Activated gamma-delta T cell treated with anti-CD3 and anti-CD28 coated beads, Interleukin-2, amount 50 U/mL, for 16 hours (primary cell): ENCODE results near the gene COX7B2.

Experiments
- DNase-seq: peaks from one replicate; pipeline ENCODE4 v3.0.0-alpha.2; 2020; ENCODE audit warnings: low read depth

Gene COX7B2

DNA sequence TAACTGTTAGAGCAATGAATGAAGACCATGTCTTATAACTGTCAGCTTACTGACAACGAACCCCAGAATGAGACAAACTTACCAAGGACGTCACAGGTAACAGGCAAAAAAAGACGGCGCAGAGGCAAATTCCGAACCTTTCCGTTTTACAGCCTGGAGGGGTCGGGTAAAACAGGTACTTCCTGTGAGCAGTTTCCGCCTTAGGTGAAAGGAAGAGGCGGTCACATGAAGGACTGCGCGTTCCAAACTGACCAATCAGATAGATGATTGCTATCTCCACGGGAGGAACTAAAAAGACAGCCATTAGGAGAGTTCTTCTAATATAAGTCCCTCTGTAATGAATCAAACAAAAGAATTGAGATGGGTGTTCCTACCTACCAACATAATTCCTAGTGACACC, at the start of gene COX7B2:
Gene COX7B2 (minus strand): TSS at position 168 of the 400 bp plus-strand sequence. CDS start 174,053 bp downstream, outside the sequence.
- no peak for DNase-seq

GRCh38 chr4:46956451-46956850, 47.4 kb upstream of the COX7B2 start:
- no peak for DNase-seq

DNA sequence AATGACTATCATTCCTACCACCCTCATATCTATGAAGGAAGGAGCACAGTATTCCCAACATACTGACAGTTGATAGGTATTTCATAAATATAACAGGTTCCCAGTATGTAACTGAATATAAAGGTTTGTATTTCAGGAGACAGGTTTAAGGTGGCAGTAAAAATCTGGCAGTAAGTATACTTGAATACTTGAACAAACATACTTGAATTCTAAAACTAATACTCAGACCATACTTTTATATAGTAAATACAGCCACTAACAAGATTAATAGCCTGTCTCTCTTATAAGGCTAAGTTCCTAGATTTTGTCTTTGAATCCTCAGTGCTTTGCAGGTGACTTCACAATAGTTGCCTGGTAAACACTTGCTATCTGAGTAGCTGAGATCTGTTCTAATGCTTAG, 46.6 kb upstream of the COX7B2 start:
- no peak for DNase-seq

- DNase-seq = no peak
Observed at GRCh38 chr4:46954643-46955042, 45.6 kb upstream of the COX7B2 start.

DNA sequence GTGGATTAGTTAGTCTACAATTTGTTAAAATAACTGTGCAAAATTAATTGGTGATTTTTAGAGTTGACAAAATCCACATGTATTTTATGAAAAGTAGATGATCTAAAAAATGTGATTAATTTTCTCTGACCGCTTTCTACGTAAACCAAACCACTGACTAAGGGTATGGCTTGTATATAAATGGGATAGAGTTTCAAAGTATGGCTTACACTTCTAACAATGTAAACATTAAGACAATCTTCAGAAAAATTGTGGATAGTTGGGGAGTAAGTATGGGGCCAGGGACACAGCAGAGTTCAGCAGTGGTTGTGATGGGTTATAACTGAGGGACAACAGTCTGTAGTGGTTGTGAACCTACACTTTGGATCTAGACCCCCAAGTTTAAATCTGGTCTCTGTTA, 44.5 kb upstream of the COX7B2 start:
- no peak for DNase-seq

GRCh38 chr4:46952451-46952850, 43.4 kb upstream of the COX7B2 start:
- DNase-seq = no peak

DNA sequence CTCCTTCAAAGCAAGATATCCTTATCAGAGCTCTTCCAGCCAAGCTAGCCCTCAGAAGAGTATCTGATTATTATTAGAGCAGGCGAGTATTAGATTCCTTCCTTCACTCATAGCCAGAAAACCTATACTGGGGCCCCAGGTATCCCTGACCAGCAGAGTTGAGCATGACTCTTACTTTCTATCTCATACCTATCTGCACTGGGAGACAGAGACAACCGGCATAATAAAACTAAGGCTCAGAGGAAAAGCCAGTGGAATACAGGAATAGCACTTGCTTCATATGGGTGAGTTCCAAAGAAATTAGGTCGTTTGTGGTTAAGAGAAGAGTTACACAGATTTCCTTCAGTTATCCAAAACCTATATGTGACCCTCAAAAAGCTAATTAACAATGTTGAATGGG, 41.8 kb upstream of the COX7B2 start:
- DNase-seq = no peak

GRCh38 chr4:46949822-46950221, 40.8 kb upstream of the COX7B2 start:
- DNase-seq = no peak

DNA sequence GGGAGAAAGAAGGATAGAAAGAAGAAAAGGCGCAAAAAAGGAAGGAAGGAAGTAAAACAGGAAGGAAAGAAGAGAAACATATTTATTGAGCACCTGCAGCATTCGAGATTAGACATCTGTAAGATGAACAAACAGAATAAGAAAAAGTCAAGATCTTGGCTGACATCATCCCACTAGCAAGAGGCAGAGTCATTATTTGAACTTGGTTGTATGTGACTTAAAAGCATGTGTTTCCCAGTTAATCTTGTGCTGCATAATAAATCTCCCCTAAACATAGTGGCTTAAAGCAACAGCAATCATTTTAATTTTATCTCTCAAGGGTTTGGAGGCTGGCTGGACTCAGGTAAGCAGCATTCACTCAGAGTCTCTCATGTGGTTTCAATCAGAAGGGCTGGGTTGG, 38.5 kb upstream of the COX7B2 start:
- no peak for DNase-seq

- no peak for DNase-seq
Observed at GRCh38 chr4:46946919-46947536, 38.0 kb upstream of the COX7B2 start.

- DNase-seq = no peak
Observed at GRCh38 chr4:46945062-46945461, 36.0 kb upstream of the COX7B2 start.

DNA sequence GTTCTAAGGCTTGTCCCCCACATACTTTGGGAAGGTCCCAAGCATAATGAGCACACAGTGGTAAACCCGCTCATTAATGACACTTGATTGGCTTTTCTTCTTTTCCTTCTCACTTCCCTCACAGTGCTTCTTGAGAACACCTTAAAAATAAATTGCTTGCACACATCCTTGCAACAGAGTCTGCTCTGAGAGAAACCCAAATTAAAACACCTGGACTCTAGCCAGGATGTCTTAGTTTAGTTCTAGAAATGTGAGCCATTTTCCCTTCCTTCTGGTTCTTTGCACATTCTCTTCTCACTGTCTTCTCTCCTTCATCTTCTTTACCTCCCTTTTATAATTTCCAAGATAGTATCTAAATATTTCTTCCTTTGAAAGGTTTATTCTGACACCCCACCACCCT, 35.3 kb upstream of the COX7B2 start:
- no peak for DNase-seq

- DNase-seq = no peak
Observed at GRCh38 chr4:46937493-46937892, 28.4 kb upstream of the COX7B2 start.

DNA sequence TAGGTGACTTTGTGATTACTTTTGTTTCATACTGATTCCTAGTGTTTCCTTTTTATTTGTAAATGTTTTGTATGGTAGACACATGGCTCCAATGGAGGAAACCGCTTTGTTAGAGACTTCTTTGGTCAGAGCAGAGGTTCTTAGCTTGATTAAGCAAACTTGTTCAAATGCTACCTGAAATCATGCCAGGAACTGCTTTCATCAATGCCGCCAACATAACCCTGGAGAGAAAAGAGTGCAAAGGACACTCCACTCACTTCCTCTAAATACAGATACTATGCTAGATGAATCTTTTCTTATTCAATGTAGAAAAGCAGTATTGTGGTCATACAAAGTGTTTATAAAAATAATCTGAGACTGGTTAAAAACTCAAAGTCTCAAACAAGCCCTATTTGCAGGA, 25.7 kb upstream of the COX7B2 start:
- DNase-seq = no peak

- no peak for DNase-seq
Observed at GRCh38 chr4:46933686-46934085, 24.6 kb upstream of the COX7B2 start.

- DNase-seq = no peak
Observed at GRCh38 chr4:46931981-46932380, 22.9 kb upstream of the COX7B2 start.

DNA sequence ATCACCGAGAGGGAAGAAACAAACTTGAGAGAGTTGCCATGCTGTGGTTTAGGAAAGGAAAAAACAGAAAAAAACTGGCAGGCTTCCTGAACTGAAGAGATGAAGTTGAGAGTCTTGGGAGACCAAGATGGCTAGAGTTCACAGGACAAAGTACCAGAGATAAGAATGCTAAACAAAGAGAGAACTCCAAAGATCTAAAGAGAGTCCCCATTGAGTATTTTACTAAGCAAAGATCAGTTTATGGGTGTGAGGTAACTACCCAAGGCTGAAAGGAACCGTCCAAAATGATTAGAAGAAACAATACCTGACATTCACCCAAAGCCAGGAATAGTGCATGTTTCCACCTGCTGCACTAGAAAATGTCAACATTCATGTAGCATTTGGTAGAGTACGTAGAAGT, 21.8 kb upstream of the COX7B2 start:
- no peak for DNase-seq

DNA sequence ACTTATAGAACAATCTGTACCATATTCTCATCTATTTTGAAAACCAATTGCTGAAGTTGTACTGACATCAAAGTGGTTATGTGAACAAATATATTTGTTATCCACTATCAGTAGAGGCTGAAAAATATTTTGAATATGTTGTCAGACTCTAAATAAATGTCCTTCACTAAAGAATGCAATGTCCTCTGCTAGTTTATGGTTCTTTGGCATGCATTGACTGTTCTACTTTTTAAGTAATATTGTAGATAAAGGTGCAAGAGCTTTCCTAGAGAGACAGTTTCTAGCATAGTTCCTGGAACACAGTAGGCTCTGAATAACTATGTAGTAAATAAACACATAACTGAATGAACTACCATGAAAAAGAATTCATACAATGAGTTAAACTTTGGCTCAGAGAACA, 18.2 kb upstream of the COX7B2 start:
- DNase-seq = no peak

- DNase-seq = no peak
Observed at GRCh38 chr4:46924789-46925529, 15.9 kb upstream of the COX7B2 start.

DNA sequence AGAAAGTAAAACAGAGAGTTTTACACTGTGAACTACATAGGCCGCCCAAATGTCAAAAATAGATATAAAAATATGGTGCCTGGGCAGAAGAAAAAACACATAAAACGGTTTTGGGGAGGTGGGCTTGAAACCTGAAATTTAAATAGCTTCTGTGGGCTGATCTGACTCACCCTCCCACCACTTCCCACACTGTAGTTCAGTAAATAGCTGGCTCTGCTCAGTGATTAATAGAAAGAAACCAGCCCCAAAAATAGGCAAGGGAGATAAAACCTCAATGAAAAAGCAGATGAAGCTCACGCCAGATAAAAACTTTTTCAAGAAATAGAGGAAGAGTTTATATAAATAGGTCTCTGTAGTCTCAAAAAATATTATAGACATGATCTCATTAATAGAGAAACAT, 13.2 kb upstream of the COX7B2 start:
- DNase-seq = no peak

- no peak for DNase-seq
Observed at GRCh38 chr4:46908148-46908547, 897 bp downstream of the COX7B2 start.

GRCh38 chr4:46900082-46900481, 9.0 kb downstream of the COX7B2 start:
- no peak for DNase-seq

DNA sequence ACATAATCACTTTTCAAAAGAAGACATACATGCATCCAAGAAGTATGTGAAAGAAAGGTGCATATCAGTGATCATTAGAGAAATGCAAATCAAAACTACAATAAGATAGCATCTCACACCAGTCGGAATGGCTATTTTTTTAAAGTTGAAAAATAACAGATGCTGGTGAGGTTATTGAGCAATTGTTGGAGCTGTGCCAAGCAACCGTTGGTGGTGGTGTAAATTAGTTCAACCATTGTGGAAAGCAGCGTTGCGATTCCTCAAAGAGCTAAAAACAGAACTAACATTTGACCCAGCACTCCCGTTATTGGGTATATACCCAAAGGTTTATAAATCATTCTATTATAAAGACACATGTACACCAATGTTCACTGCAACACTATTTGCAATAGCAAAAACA, 14.2 kb downstream of the COX7B2 start:
- DNase-seq = no peak

- DNase-seq = no peak
Observed at GRCh38 chr4:46890056-46890455, 19.0 kb downstream of the COX7B2 start.
